Endothelial cell of umbilical vein (primary cell): ENCODE results near the gene LTN1. TPM values are rescaled to one million over a fixed set of nuclear protein-coding genes. Genes with fewer than 3 reads are reported as not detected.

ENCODE experiments used
- BruUV-seq: library from RNA; stranded (reverse); fragments of 400-500 nt; replicated peaks from 2 replicates; lab custom pipeline; 2021; lab: Mats Ljungman, UMichigan
- CTCF ChIA-PET: fragments of 300-600, 350-600 bp; sonication (Branson Sonifier 250); formaldehyde crosslinking; loops from one replicate; lab custom pipeline; 2021; ENCODE audit warnings: antibody characterized with exemption, inconsistent platforms; lab: Charles Lee
- POLR2A ChIA-PET: fragments of 300-600, 350-600 bp; sonication (Branson Sonifier 250); formaldehyde crosslinking; loops from one replicate; lab custom pipeline; 2021; ENCODE audit warnings: antibody characterized with exemption, inconsistent platforms; lab: Charles Lee
- DNase-seq: peaks from one replicate; pipeline ENCODE4 v3.0.0-alpha.2; 2011; ENCODE audit warnings: low read depth, low spot score
- FAIRE-seq: peaks from 2 replicates; lab custom pipeline; 2011; peaks lifted over from hg19 to GRCh38; lab: Jason Lieb, UNC
- H2AFZ ChIP-seq: 2 replicates; pipeline ENCODE4 v1.6.0; 2012; ENCODE audit warnings: low read depth, low read length, control low read depth, inconsistent platforms
- H3K27ac ChIP-seq: 2 replicates; pipeline ENCODE4 v1.5.1; 2011; ENCODE audit warnings: low read depth, mild to moderate bottlenecking, control low read depth, low read length, moderate library complexity; ENCODE audit not compliant: insufficient read depth
- H3K27me3 ChIP-seq, 2 experiments: 2 replicates each; pipeline versions ENCODE4 v1.6.0 to v1.6.1; 2011; ENCODE audit warnings: low read length in 2 of 2, mixed read lengths in 1 of 2; ENCODE audit not compliant: control insufficient read depth in 2 of 2, insufficient read depth in 2 of 2
- H3K36me3 ChIP-seq, 2 experiments: 2 replicates in 1 of 2; 3 replicates in 1 of 2; pipeline ENCODE4 v1.5.1; 2011; ENCODE audit warnings: low read length in 2 of 2, mild to moderate bottlenecking in 1 of 2, moderate library complexity in 1 of 2; ENCODE audit not compliant: control insufficient read depth in 2 of 2, insufficient read depth in 2 of 2; ENCODE audit errors: extremely low read depth in 1 of 2
- H3K4me1 ChIP-seq: 3 replicates; pipeline ENCODE4 v1.5.1; 2011; ENCODE audit warnings: mild to moderate bottlenecking, low read length; ENCODE audit not compliant: control insufficient read depth, insufficient read depth; ENCODE audit errors: extremely low read depth
- H3K4me2 ChIP-seq: 2 replicates; pipeline ENCODE4 v1.6.1; 2011; ENCODE audit warnings: low read length, control low read depth, mixed read lengths; ENCODE audit not compliant: insufficient read depth
- H3K4me3 ChIP-seq, 3 experiments: fragments of 200-600 bp in 1 of 3; sonication (generic), shearing (Covaris generic) in 1 of 3; replicated peaks in 1 of 3; 2 replicates each; pipeline ENCODE4 v1.5.1; 2011 to 2016; ENCODE audit warnings: control low read depth in 3 of 3, low read length in 3 of 3, mild to moderate bottlenecking in 2 of 3, inconsistent platforms in 1 of 3, low read depth in 1 of 3, moderate library complexity in 1 of 3; ENCODE audit not compliant: insufficient read depth in 1 of 3
- H3K79me2 ChIP-seq: 2 replicates; pipeline ENCODE4 v1.6.0; 2012; ENCODE audit warnings: low read length, inconsistent platforms; ENCODE audit not compliant: control insufficient read depth, insufficient read depth
- H3K9ac ChIP-seq: replicated peaks from 2 replicates; pipeline ENCODE3; 2011; ENCODE audit warnings: low read length, control low read depth; ENCODE audit not compliant: insufficient read depth; ENCODE audit errors: extremely low read depth
- H3K9me1 ChIP-seq: replicated peaks from 3 replicates; pipeline ENCODE4 v1.6.0; 2011; ENCODE audit warnings: mild to moderate bottlenecking, low read length; ENCODE audit not compliant: control insufficient read depth, insufficient read depth; ENCODE audit errors: extremely low read depth
- H3K9me3 ChIP-seq: replicated peaks from 2 replicates; pipeline ENCODE4 v1.5.1; 2012; ENCODE audit warnings: low read length, inconsistent platforms; ENCODE audit not compliant: control insufficient read depth, insufficient read depth
- H4K20me1 ChIP-seq: replicated peaks from 2 replicates; pipeline ENCODE3; 2011; ENCODE audit warnings: mild to moderate bottlenecking, low read length; ENCODE audit not compliant: control insufficient read depth, insufficient read depth; ENCODE audit errors: extremely low read depth
- CTCF ChIP-seq, 2 donors: IDR thresholded peaks; 1 replicate in 1 of 2; 2 replicates in 1 of 2; pipeline ENCODE4 v1.5.1; 2011; ENCODE audit warnings: low read length in 2 of 2, mild to moderate bottlenecking in 2 of 2, moderate library complexity in 2 of 2, control low read depth in 1 of 2, inconsistent platforms in 1 of 2, low read depth in 1 of 2; ENCODE audit not compliant: insufficient read depth in 1 of 2; ENCODE audit errors: extremely low read depth in 1 of 2
- EZH2 ChIP-seq: IDR thresholded peaks from 2 replicates; pipeline ENCODE4 v1.6.1; 2012; ENCODE audit warnings: borderline replicate concordance, low read depth, mild to moderate bottlenecking, moderate library complexity, low read length, inconsistent platforms; ENCODE audit not compliant: severe bottlenecking
- FOS ChIP-seq: IDR thresholded peaks from 2 replicates; pipeline ENCODE4 v1.6.1; 2011; ENCODE audit warnings: mild to moderate bottlenecking, low read length, moderate library complexity, borderline replicate concordance; ENCODE audit not compliant: insufficient read depth
- GATA2 ChIP-seq: IDR thresholded peaks from 2 replicates; pipeline ENCODE4 v1.7.0; 2011; ENCODE audit warnings: low read depth, mild to moderate bottlenecking, moderate library complexity, mixed read lengths, low read length; ENCODE audit not compliant: insufficient read length, insufficient read depth
- JUN ChIP-seq: IDR thresholded peaks from 2 replicates; pipeline ENCODE4 v1.6.1; 2011; ENCODE audit warnings: borderline replicate concordance, low read depth; ENCODE audit not compliant: insufficient read length, insufficient read depth
- MAX ChIP-seq: IDR thresholded peaks from 2 replicates; pipeline ENCODE4 v1.6.1; 2011; ENCODE audit not compliant: insufficient read depth, insufficient read length
- MYC ChIP-seq: IDR thresholded peaks from one replicate; pipeline ENCODE4 v1.6.1; 2011; ENCODE audit warnings: mild to moderate bottlenecking, low read depth, low read length
- POLR2A ChIP-seq: IDR thresholded peaks from 2 replicates; pipeline ENCODE4 v1.6.1; 2012; ENCODE audit warnings: low read depth, mild to moderate bottlenecking, control low read depth, low read length
- POLR2AphosphoS5 ChIP-seq: IDR thresholded peaks from 2 replicates; pipeline ENCODE4 v1.6.1; 2012; ENCODE audit warnings: low read depth, mild to moderate bottlenecking, control low read depth, low read length, moderate library complexity; ENCODE audit not compliant: insufficient read depth
- dilution Hi-C: fragments of 300-500 bp; cut with MboI; formaldehyde crosslinking; loops from one replicate; pipeline ENCODE4 v1.15.0; 2019; ENCODE audit warnings: low sequenced_read_pairs; ENCODE audit not compliant: extremely low pct_ligation_motif_present
- intact Hi-C: fragments of 100-400 bp; cut with micrococcal nuclease; formaldehyde crosslinking; loops from one replicate; pipeline ENCODE4 v1.10.0; 2022
- polyA plus RNA-seq, 4 experiments: library from polyadenylated mRNA; depleted of rRNA in 3 of 4; stranded (reverse) in 3 of 4; unstranded in 1 of 4; fragments of >200 nt; gene quantifications; 2 replicates each; pipeline versions ENCODE4 v1.2.1 to v1.2.3, GENCODE V29; 2011 to 2012; ENCODE audit warnings: missing spikeins in 1 of 4
- total RNA-seq: library from RNA; stranded (reverse); gene quantifications from 2 replicates; pipeline ENCODE4 v1.2.3, GENCODE V29; 2021

LTN1 gene
- total and polyA plus RNA-seq, 2 donors (not counting 3 experiments of a cell fraction or from before 2014, with no cell fraction given): 3.8 to 23.0 TPM

- dilution Hi-C loops (no loop called here), intact Hi-C loops (no loop called here)
- Histone ChIP-seq H3K9me1 (no peaks in the 10 kb centered on the region), H3K27me3 (no peaks in the 10 kb centered on the region), H3K79me2 (no peaks in the 10 kb centered on the region), H2AFZ (no peak overlapping the region), H3K4me1 (peaks cover 9% of the 10 kb centered on the region), H4K20me1 (no peaks in the 10 kb centered on the region), H3K4me2 (no peak overlapping the region), H3K4me3 (no peak overlapping the region), H3K36me3 (peaks cover 6 to 10% of the 10 kb centered on the region in 2 experiments), H3K9me3 (no peaks in the 10 kb centered on the region), H3K27ac (peak overlapping the region; percentile 5), H3K9ac (no peak overlapping the region)
- no peak for FAIRE-seq
- POLR2A ChIA-PET: interaction anchor here (0.9 kb wide), 1 partner anchor 14 kb away, joined by 3 read pairs; no protein-coding TSS in a partner anchor
- CTCF ChIA-PET: interaction anchor here (1.4 kb wide), 1 partner anchor 11 kb away, joined by 3 read pairs; no protein-coding TSS in a partner anchor
- BruUV-seq: no TSS peak
- TF ChIP-seq CTCF (IDR thresholded peaks at IDR 0.05; ENCODE audit: extremely low read depth in 1 of 2, insufficient read depth in 1 of 2, low read depth in 1 of 2, low read length in 2 of 2) (no peak), JUN (peak; percentile 35), GATA2 (no peak), FOS (peak; percentile 77), EZH2 (no peak), POLR2AphosphoS5 (no peak), MAX (no peak), POLR2A (no peak), MYC (no peak)
- peak; percentile 28 for DNase-seq
Observed at GRCh38 chr21:28959367-28960099, 33.1 kb downstream of the LTN1 start.
